Lung microvascular endothelial cell (primary cell): ENCODE data around the gene POLL. TPM values are rescaled to one million over a fixed set of nuclear protein-coding genes. Genes with fewer than 3 reads are reported as not detected.
A peak's percentile ranks its signal among the peaks of the same experiment; 100 is the strongest.

Experiments
- DNase-seq, 2 donors: peaks; one replicate each; pipeline versions ENCODE4 v3.0.0 to v3.0.0-alpha.2; 2010; ENCODE audit warnings: low read depth in 2 of 2
- total RNA-seq: library from RNA; depleted of rRNA; stranded (reverse); fragments of >200 nt; gene quantifications from 2 replicates; pipeline ENCODE4 v1.2.1, GENCODE V29; 2014

POLL gene
- total RNA-seq, 1 donor from 2014 or later: 5.0 TPM

DNA sequence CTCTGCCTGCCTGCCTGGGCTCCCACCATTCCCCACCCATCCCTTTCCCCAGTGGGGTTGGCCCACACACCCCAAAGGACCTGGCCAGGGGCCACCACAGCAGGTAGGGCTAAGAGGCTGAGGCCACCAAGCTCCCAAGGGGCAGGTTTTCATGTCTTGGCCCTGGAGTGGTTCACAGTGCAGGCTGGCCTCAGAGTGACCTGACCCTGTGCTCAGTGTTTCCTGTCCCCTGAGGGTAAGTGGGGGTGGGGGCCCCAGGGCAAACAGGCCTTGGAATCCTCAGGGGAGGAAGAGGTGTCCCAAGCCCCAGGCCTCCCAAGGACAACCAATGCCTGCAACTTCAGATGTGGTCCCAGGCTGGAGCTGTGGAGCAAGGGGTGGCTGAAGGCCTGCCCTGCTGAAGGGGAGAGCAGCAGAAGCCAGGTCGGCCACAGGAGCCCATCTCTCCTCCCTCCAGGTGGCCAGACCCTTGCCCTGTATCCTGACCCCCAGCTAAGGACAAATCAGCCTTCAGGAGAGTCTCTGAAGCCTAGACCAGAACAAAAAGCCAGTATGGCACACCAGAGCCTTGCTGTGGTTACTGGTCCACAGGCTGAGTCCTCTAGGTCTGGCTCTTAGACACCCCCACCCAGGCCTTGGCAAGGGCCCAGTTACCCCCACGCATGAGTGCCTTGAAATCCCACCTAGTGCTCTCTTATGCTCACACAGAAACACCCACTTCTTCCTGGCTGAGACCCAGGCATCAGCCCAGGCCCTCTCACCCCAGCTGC lies 27.6 kb downstream of the POLL start:
- DNase-seq: no peak

DNA sequence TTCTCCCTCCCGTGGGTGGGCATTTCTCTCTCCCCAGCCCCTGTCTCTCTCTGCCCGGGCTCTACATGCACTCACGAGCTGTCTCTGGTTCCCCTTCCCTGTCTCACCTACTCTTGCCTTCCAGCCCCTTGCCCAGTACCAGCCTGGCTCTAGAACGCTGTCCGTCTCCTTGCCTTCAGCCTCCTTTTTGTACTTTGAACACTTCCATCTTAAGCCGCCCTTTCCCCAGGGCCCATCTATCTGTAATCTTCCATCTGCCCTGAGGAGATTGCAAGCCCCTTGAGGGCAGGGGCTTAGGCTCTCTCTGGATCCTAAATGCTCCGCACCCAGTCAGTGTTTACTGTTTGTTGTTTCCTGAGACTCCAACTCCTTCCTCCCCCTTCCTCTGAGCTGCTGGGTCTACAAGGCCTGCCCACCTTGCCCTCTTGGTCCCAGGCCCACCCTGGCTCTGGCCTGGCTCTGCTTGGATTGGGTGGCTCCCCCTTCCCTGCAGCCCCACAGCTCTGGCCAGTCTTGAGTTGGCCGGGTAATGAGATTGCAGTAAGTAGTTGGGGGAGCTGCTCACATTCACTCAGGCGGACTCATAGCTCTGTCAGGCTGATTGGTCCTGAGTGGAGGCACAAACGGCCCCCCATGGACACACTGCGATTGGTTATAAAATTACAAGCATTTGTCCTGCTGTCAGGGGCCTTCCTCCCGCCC lies 28.3 kb downstream of the POLL start:
- no peak for DNase-seq

DNA sequence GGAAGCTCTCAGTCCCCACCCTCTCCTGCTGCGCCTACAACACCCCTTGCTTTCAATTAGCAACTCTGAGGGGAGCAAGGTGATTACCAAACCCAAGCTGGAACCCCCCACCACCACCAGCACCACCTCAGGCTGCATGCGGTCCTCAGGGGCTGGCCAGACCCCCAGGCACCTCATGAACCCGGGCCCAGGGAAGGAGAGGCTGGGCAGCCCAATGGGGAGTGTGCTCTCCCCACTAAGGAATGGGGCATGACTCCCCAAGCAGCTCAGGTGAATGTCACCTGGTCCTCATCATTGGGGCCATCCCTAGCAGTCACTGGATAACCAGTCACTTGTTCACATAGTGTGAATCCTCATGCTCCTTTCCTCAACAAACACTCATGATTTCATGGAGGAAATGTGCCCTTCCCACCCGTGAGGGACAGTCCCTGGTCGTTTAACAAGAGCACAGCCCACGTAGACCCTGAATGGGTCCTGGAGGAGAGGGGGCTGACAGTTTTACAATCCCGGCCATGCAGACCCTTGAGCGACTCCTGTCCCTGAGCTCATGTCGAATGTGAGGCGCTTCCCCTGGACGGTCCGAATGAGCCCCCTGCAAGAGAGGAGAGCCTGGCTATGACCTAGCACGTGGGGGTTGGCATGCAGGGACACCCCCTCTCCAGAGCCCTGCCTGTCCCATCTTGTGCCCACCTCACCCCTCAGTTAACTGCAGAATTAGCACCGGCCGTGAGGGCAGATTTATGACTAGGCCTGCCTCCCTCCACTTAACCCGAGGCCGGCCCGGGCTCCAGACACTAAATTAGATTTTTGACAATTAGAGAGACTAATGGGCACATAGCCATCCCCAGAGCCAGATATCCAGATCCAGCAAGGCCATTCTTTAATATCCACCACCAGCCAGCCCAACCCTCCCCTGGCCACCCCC lies 29.1 kb downstream of the POLL start:
- DNase-seq: no peak

DNA sequence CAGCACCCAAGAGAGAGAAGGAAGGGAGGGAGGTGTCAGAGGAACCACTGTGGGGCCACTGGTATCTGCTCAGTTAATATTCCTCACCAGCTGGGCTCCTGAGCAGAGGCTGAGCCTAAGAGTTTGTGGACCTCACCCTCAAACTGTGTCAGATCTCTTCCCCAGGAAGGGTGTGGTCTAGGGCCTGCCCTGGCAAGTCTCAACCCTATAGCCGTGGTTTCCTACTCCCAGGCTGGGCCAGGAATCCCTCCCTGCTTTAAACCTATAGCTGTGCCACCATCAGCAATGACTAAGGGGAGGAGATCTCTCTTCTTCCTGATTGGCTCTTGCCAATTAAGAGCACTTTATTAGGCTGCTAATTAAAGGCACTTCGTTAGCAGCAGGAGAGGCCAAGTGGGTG lies 29.9 kb downstream of the POLL start:
- no peak for DNase-seq

DNA sequence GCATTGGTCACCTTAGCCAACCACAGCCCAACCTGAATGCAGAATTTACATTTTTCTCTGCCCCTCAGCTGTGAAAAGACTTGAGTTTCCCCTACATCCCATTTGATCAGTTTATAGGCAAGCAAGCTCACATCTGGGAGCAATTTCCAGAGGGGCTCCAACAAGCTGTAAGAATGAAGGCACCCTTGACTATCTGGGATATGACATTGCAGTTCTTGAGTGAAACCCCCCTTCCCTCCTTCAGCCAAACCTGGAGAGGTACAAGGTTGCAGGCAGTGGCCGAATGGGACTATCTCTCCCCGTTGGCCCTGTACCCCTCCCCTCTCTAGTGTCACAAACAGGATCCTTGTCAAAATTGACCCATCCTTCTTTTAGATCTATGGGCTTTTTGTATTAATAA lies 30.5 kb downstream of the POLL start:
- no peak for DNase-seq

DNA sequence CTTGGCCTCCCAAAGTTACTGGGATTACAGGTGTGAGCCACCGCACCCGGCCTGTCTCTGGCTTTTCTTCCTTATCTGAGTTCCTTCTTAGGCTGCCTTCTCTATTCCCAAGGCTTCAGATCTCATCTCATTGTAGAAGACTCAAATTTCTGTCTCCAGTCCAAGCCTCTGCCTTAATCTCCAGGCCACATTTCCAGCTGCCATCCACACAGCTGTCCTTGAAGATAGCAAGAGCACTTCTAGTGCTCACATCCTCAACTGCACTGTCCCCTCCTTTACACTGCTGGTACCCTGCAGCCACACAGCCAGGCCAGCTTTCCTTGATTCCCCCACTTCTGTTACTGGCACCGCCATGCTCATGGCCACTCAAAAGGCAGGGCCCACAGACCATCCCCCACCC lies 35.6 kb downstream of the POLL start:
- no peak for DNase-seq

DNA sequence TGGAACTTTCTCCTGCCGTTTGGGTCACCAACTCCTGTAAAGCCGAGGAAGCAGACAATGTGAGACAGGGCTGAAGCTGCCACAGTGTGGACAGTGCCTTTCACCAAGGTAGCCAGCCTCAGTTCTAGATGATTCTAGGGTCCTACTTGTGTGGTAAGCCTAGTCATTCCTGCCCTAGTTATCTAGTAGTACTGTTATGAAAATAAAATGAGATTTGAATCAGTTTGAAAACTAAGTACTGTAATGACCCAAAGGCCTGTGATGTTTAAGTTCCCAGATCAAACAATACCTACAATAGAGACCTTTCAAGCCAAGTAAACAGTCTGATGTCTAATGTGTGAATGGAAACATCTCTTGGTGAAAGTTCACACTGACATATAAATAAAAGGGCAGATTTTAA lies 37.1 kb downstream of the POLL start:
- no peak for DNase-seq

DNA sequence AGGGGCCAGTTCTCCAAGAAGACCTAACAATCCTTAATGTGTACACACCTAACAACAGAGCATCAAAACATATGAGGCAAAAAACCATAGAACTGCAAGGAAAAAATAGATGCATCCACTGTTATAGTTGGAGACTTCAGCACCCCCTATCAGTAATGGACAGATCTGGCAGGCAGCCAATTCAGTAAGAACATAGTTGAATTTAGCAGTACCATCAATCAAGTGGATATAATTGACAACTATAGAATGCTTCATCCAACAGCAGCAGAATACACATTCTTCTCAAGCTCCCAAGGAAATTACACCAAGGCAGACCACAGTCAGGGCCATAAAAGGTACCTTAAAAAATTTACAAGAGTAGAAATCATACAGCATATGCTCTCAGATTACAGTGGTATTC lies 42.2 kb downstream of the POLL start:
- DNase-seq: peak; percentile 38 to 57

DNA sequence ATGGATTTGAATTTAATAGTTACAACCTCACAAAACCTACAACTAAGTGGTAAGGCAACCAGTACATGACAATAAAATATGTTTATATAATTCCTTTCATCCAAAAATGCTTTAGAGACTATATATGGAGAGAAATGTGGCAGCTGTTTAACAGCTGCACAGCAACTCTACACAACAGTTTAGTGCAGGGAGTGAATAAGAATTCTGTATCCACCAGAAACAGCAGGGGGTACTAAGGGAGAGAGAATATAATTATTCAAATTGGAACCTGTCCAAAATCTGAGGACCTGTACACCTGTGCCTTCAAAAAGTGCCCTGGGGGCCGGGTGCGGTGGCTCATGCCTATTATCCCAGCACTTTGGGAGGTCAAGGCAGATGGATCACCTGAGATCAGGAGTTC lies 49.6 kb downstream of the POLL start:
- no peak for DNase-seq

DNA sequence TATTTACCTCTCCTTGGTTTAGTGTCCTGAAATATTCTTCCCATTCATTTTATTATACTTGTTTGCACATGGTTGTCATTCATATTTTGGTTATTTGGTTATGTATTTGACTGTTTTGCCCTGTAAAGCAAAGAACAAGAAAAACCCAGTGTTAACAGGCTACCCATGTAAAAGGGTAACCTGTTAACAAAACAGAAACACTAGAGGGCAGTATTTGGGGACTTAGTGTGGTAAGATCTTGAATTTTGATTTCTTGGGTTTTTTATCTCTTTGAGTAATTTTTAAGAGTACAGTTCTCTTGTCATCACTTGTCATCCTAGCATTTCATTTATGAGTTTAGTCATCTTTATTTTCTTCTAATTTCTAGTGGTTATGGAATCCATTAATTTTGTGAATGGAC lies 51.3 kb downstream of the POLL start:
- DNase-seq: peak; percentile 21 to 32

DNA sequence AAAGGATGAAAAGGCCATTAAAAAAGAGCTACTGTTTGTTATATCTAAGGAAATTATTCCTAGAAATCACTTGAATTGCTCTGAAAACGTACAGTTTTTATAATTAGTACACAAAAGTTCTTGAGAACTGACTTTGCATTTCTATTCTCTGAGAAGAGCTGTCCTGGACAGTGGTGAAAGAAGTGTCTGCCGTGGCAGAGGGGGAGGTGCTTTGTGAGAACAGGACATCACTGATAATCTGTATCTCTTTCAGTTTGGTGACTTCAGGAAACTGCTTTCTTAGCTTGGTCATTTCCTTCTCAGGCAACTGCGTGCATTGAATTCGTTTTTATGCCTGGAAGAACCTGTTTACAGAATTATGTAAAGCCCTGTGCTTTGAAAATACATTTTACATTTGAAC lies 52.1 kb downstream of the POLL start:
- peak; percentile 59 to 81 for DNase-seq

DNA sequence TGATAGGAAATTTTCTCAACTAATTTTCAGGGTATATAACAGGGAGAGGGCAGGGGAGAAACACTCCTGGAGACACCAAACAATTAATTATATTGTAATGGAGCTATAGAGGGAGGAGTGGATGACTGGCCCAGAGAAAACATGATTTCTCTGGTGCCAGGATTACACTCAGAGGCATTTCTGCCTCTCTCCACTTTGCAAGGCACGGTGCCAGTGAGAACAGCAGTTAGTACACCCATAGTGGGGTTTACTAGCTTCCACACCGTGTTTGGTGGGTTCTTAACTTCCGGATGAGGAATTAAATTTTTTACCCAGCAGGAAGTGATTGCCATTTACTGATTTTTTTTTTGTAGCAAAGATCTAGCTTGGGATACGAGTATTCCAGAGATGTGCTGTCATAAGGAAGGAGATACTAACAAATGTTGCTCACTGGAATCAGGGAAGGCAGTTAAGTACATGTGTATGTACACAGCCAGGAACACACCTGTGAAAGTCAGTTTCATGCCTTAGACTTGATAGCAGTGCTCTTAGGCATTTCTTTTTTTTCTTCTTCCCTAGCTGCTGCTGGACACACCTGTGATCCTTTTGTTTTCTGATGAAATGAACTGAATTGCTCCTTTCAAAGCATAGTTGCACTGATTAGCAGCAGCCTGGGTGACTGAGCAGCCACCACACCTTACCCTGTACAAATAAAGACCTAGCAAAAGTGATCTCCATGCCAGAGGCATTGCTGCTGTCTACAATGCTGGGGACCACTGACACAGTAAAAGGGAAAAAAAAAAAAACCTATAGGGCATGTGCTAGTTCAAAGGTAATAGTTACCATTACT lies 58.1 kb downstream of the POLL start:
- no peak for DNase-seq

DNA sequence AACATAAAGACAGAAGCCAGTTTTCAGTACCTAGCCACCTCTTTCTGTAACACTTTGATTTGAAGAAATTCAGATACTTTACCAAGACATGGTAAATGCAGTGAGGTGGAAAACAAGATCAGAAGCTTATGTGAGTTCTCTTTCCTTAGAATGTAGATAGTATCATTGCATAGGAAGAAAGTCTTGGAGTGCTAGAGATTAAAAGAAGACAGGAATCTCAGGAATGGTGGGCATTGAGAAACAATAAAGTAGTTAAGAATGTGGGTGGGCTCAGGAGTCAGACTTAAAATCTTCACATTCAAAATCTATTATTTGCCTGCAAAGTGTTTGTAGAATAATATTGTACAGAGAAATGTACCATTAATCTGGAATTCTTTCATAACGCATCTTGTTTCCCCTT lies 58.9 kb downstream of the POLL start:
- DNase-seq: no peak

Other genes starting within 250 kb of the POLL start
- 7.1 and 7.2 TPM in 2 replicates for gene BTRC, start 234.1 kb downstream of the POLL start, total RNA-seq
- 12.1 and 15.7 TPM in 2 replicates for gene DPCD, start 64 bp upstream of the POLL start, total RNA-seq
- gene FBXW4, start 106.9 kb upstream of the POLL start, total RNA-seq: 22.0 and 29.4 TPM in 2 replicates
- not detected in 2 replicates for gene FGF8, start 187.9 kb upstream of the POLL start, total RNA-seq
- gene NPM3, start 195.2 kb upstream of the POLL start, total RNA-seq: 57.9 and 91.1 TPM in 2 replicates
- gene OGA, start 230.2 kb upstream of the POLL start, total RNA-seq: 43.8 and 64.3 TPM in 2 replicates